Stimulated activated CD4-positive, alpha-beta T cell treated with anti-CD3 and anti-CD28 coated beads, Interleukin-1b, Interleukin-23, amount 100 ng/mL, for 24 hours (primary cell): ENCODE results near the gene EBF4.
"Not testable (repeated sequence)": the region's sequence is repeated elsewhere in the genome, so short reads cannot be mapped to it uniquely, and the experiment has no call there.

ENCODE experiments used
- DNase-seq, 4 experiments: peaks; one replicate each; pipeline ENCODE4 v3.0.0-alpha.2; 2020; ENCODE audit warnings: low read depth in 4 of 4, low spot score in 1 of 4

The EBF4 gene

GRCh38 chr20:2672446-2672845 is 20.1 kb upstream of the EBF4 start:
- no peak for DNase-seq

GRCh38 chr20:2673453-2673852 is 19.1 kb upstream of the EBF4 start:
- DNase-seq, result no peak

GRCh38 chr20:2680046-2680445 is 12.5 kb upstream of the EBF4 start:
- no peak for DNase-seq

GRCh38 chr20:2682040-2682439 is 10.5 kb upstream of the EBF4 start:
- DNase-seq, result not testable (repeated sequence)

- DNase-seq, result not testable (repeated sequence)
These were observed 7.8 kb upstream of the EBF4 start for GRCh38 chr20:2684817-2685216.

- no peak for DNase-seq
These were observed 5.1 kb upstream of the EBF4 start for GRCh38 chr20:2687514-2687913.

- DNase-seq, result peak; percentile 34 to 66 (median 49)
These were observed 4.5 kb upstream of the EBF4 start for GRCh38 chr20:2688041-2688591.

- DNase-seq, result no peak
These were observed 2.4 kb upstream of the EBF4 start for GRCh38 chr20:2690213-2690612.

GRCh38 chr20:2690718-2691117 is 1.9 kb upstream of the EBF4 start:
- no peak for DNase-seq

- no peak for DNase-seq
These were observed 1.5 kb upstream of the EBF4 start for GRCh38 chr20:2691127-2691526.

- DNase-seq, result no peak
These were observed 931 bp upstream of the EBF4 start for GRCh38 chr20:2691663-2692035.

- no peak for DNase-seq
These were observed 306 bp downstream of the EBF4 start for GRCh38 chr20:2692886-2693285.

- peak in 2 of 4 experiments; percentile 19 to 46 for DNase-seq
These were observed 867 bp downstream of the EBF4 start for GRCh38 chr20:2693286-2694007.

- DNase-seq, result no peak
These were observed 1.5 kb downstream of the EBF4 start for GRCh38 chr20:2694008-2694471.

- no peak for DNase-seq
These were observed 1.9 kb downstream of the EBF4 start for GRCh38 chr20:2694519-2694918.

- DNase-seq, result no peak
These were observed 2.8 kb downstream of the EBF4 start for GRCh38 chr20:2695206-2695983.

- DNase-seq, result not testable (repeated sequence)
These were observed 3.5 kb downstream of the EBF4 start for GRCh38 chr20:2695984-2696525.

- no peak for DNase-seq
These were observed 4.1 kb downstream of the EBF4 start for GRCh38 chr20:2696646-2697045.

GRCh38 chr20:2697768-2698167 is 5.2 kb downstream of the EBF4 start:
- no peak for DNase-seq

- DNase-seq, result no peak
These were observed 5.7 kb downstream of the EBF4 start for GRCh38 chr20:2698186-2698817.

GRCh38 chr20:2698912-2699311 is 6.3 kb downstream of the EBF4 start:
- no peak for DNase-seq
